HL-60 (cell line): ENCODE measurements around the gene GPC5.

Source experiments
- POLR2AphosphoS5 ChIP-seq: IDR thresholded peaks from 2 replicates; pipeline ENCODE4 v1.6.1; 2012; ENCODE audit warnings: low read depth
- TF ChIP-seq, protein P1 (sequence below): IDR thresholded peaks from one replicate; pipeline ENCODE4 v1.5.1; 2011; ENCODE audit warnings: low read length, control low read depth, inconsistent platforms; ENCODE audit not compliant: insufficient read depth

DNA sequence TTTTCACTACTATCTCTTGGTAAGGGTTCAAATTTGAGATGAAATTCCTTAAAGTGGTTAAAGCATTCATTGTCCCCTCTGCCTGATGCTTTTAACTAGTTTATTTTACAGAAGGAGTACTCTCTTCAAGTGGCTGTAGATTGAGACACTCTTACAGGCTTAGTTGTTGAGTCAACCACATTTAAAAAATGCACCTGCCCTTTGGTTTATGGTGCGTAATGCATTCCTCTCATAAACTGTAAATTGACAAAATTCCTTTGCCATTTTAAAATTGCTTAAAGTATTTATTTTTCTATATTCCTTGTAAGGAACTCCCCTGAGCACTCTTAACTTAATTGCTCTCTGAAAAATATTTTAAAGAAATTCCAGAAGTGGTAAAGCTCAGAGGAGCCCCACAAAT, 826 bp upstream of the GPC5 start:
- no peak for TF ChIP-seq POLR2AphosphoS5
- TF ChIP-seq, protein P1, sequence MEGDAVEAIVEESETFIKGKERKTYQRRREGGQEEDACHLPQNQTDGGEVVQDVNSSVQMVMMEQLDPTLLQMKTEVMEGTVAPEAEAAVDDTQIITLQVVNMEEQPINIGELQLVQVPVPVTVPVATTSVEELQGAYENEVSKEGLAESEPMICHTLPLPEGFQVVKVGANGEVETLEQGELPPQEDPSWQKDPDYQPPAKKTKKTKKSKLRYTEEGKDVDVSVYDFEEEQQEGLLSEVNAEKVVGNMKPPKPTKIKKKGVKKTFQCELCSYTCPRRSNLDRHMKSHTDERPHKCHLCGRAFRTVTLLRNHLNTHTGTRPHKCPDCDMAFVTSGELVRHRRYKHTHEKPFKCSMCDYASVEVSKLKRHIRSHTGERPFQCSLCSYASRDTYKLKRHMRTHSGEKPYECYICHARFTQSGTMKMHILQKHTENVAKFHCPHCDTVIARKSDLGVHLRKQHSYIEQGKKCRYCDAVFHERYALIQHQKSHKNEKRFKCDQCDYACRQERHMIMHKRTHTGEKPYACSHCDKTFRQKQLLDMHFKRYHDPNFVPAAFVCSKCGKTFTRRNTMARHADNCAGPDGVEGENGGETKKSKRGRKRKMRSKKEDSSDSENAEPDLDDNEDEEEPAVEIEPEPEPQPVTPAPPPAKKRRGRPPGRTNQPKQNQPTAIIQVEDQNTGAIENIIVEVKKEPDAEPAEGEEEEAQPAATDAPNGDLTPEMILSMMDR: no peak
